Keratinocyte (primary cell): ENCODE measurements around the gene GHRHR.

Experiments
- CTCF ChIP-seq, 3 experiments: IDR thresholded peaks in 1 of 3; conservative IDR thresholded peaks in 1 of 3; optimal IDR thresholded peaks in 1 of 3; 2 replicates in 2 of 3; 3 replicates in 1 of 3; pipeline versions ENCODE3 to v1.5.1; 2011; ENCODE audit warnings: low read length in 3 of 3, mild to moderate bottlenecking in 3 of 3, moderate library complexity in 2 of 3, control low read depth in 1 of 3, inconsistent platforms in 1 of 3; ENCODE audit not compliant: insufficient read depth in 2 of 3; ENCODE audit errors: extremely low read depth in 1 of 3
- EZH2 ChIP-seq: IDR thresholded peaks from one replicate; pipeline ENCODE4 v1.6.1; 2012; ENCODE audit warnings: inconsistent platforms, mild to moderate bottlenecking, low read length, moderate library complexity

GRCh38 chr7:30929686-30930085, 34.1 kb upstream of the GHRHR start:
- no peak for TF ChIP-seq EZH2
- no peak for TF ChIP-seq CTCF (optimal IDR thresholded peaks at IDR 0.05 in 1 of 3, IDR thresholded peaks at IDR 0.05 in 1 of 3, conservative IDR thresholded peaks at IDR 0.05 in 1 of 3; ENCODE audit: extremely low read depth in 1 of 3, insufficient read depth in 2 of 3, low read length in 3 of 3)
